ENCODE measurements around the gene MALL.
"Not testable (repeated sequence)": the region's sequence is repeated elsewhere in the genome, so short reads cannot be mapped to it uniquely, and the experiment has no call there.

Gene MALL

DNA sequence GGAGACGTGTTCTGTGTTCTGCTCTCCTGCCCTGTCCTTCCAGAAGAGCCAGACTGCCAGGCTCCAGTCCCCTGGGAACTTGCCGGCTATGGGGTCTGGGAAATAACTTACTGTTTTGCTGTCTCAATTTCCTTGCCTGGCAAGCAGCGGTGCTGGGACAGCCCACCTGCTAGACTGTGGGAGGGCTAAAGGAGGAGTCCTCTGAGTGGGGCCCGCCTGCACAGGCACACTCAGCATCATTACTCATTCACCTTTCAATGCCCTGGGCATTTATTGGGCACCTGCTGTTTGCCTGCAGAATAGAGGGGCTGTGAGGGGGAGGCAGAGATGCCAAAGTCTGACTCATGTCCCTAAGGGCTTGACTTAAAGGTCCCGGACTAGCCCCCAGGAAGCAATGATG is 65.4 kb downstream of the MALL start:
- DNase-seq (ENCODE audit: low spot score): not testable (repeated sequence)

DNA sequence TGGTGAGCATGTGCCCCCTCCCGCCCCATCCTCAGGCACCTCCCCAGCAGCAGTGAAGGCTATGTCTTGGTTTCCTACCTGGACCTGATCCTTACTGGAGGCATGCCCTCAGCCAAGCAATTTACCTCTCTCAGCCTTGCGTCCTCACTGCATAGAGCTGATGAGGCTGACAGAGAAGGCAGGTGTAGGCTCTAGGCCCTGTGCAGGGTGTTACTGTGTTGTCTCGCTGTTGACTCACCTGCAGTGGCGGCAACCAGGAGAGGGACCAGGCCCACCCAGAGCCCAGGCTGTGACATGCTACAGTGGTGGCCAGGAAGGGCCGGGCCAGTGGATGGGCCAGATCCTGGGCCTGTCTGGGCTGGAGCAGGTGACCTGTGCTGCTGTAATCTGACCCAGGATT is 65.9 kb downstream of the MALL start:
- not testable (repeated sequence) for DNase-seq (ENCODE audit: low spot score)

DNA sequence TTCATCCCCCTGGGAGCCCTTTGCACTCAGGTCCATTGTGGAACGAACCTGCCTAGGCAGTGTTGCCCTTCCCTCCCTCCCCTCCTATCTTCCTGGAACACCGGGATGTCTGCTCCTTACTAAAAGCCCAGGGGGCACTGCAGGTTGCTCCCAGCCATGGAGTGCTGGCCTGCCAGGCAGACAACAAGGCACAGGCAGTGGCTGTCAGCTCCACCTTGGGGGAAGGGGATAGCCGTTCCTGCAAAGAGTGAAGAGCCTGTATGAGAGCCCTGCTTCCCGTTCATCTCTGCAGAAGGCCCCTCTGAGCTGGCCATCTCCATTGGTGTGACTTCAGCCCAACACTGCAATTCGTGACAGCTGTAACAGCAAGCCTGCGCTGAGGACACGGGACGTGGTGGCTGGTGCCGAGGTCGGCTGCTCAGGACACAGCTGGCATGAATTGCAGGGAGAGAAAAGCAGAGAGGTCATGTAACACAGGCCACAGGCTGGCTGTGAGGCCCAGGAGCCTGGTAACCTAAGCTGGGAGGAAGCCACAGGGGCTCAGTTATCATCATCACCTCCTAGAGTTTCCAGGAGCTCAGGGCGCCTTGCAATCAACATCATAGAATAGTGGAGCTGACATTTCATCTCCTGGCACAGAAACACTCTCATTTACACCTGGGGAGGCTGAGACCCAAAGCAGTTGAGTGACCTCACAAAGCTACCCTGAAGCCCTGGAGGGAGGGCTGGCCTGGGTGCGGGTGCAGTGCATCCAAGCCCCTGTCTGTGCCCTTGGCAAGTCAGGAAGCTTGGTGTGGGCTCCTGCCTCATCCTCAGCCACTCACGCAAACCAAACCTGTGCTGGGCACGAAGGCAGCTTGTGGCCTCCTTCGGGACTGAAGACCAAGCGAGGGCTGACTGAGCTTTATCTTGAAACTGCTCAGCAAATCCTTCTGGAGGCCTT is 67.1 kb downstream of the MALL start:
- DNase-seq (ENCODE audit: low spot score): not testable (repeated sequence)

- DNase-seq (ENCODE audit: low spot score): not testable (repeated sequence)
These were observed 68.4 kb downstream of the MALL start for GRCh38 chr2:110047225-110047624.

GRCh38 chr2:110041941-110042660 is 73.5 kb downstream of the MALL start:
- DNase-seq (ENCODE audit: low spot score): not testable (repeated sequence)

- not testable (repeated sequence) for DNase-seq (ENCODE audit: low spot score)
These were observed 78.3 kb downstream of the MALL start for GRCh38 chr2:110037336-110037735.

- not testable (repeated sequence) for DNase-seq (ENCODE audit: low spot score)
These were observed 80.2 kb downstream of the MALL start for GRCh38 chr2:110035384-110035783.

GRCh38 chr2:110034935-110035334 is 80.7 kb downstream of the MALL start:
- not testable (repeated sequence) for DNase-seq (ENCODE audit: low spot score)

Data from SW480 (cell line).